Stimulated activated CD4-positive, alpha-beta T cell treated with anti-CD3 and anti-CD28 coated beads, Interleukin-2, amount 100 ng/mL, for 24 hours (primary cell): ENCODE results near the gene LAMA3.
"Not testable (repeated sequence)": the region's sequence is repeated elsewhere in the genome, so short reads cannot be mapped to it uniquely, and the experiment has no call there.

Source experiments
- DNase-seq, 2 donors: peaks; one replicate each; pipeline ENCODE4 v3.0.0-alpha.2; 2020

Gene LAMA3

GRCh38 chr18:23732439-23732838, 43.2 kb downstream of the LAMA3 start:
- DNase-seq = no peak

GRCh38 chr18:23733265-23733664, 44.0 kb downstream of the LAMA3 start:
- DNase-seq = not testable (repeated sequence)

- DNase-seq = no peak
Measured at GRCh38 chr18:23733895-23734294, 44.6 kb downstream of the LAMA3 start.

- DNase-seq = no peak
Measured at GRCh38 chr18:23735021-23735464, 45.8 kb downstream of the LAMA3 start.

GRCh38 chr18:23737578-23737977, 48.3 kb downstream of the LAMA3 start:
- no peak for DNase-seq

GRCh38 chr18:23738151-23738550, 48.9 kb downstream of the LAMA3 start:
- DNase-seq = no peak

GRCh38 chr18:23738575-23738974, 49.3 kb downstream of the LAMA3 start:
- DNase-seq = no peak

GRCh38 chr18:23740105-23740830, 51.0 kb downstream of the LAMA3 start:
- DNase-seq = no peak

- DNase-seq = not testable (repeated sequence)
Measured at GRCh38 chr18:23741967-23742366, 52.7 kb downstream of the LAMA3 start.

GRCh38 chr18:23743733-23744333, 54.6 kb downstream of the LAMA3 start:
- DNase-seq = no peak

GRCh38 chr18:23745366-23745765, 56.1 kb downstream of the LAMA3 start:
- no peak for DNase-seq

- DNase-seq = no peak
Measured at GRCh38 chr18:23746851-23747250, 57.6 kb downstream of the LAMA3 start.

GRCh38 chr18:23752363-23752762, 63.1 kb downstream of the LAMA3 start:
- DNase-seq = no peak

GRCh38 chr18:23752796-23753195, 63.5 kb downstream of the LAMA3 start:
- no peak for DNase-seq

- no peak for DNase-seq
Measured at GRCh38 chr18:23756590-23757436, 67.6 kb downstream of the LAMA3 start.

GRCh38 chr18:23757437-23757733, 68.1 kb downstream of the LAMA3 start:
- DNase-seq = no peak

GRCh38 chr18:23758281-23758680, 69.0 kb downstream of the LAMA3 start:
- DNase-seq = no peak

GRCh38 chr18:23761941-23762340, 72.7 kb downstream of the LAMA3 start:
- no peak for DNase-seq

GRCh38 chr18:23763343-23763742, 74.1 kb downstream of the LAMA3 start:
- DNase-seq = no peak

- DNase-seq = no peak
Measured at GRCh38 chr18:23765931-23766330, 76.7 kb downstream of the LAMA3 start.

GRCh38 chr18:23772327-23773024, 83.2 kb downstream of the LAMA3 start:
- DNase-seq = no peak

- DNase-seq = no peak
Measured at GRCh38 chr18:23776306-23776705, 87.1 kb downstream of the LAMA3 start.

GRCh38 chr18:23778828-23779227, 89.6 kb downstream of the LAMA3 start:
- no peak for DNase-seq
